NCI-H187 (cell line): ENCODE results near the gene LENG1.

ENCODE experiments used
- DNase-seq, 2 experiments: peaks; one replicate each; lab custom pipeline; 2025; lab: John Stamatoyannopoulos, UW

Gene LENG1

GRCh38 chr19:54164369-54165068, 5.0 kb upstream of the LENG1 start:
- peak; percentile 48 to 57 for DNase-seq

GRCh38 chr19:54162884-54163283, 3.4 kb upstream of the LENG1 start:
- no peak for DNase-seq

- peak; percentile 75 to 82 for DNase-seq
These were observed 2.8 kb upstream of the LENG1 start for GRCh38 chr19:54162241-54162805.

GRCh38 chr19:54160854-54161253, 1.3 kb upstream of the LENG1 start:
- DNase-seq: no peak

GRCh38 chr19:54160182-54160811, 776 bp upstream of the LENG1 start:
- DNase-seq: no peak

GRCh38 chr19:54158812-54159351, 639 bp downstream of the LENG1 start:
- no peak for DNase-seq

- DNase-seq: no peak
These were observed 2.6 kb downstream of the LENG1 start for GRCh38 chr19:54156953-54157352.

GRCh38 chr19:54156490-54156889, 3.0 kb downstream of the LENG1 start:
- DNase-seq: no peak

- no peak for DNase-seq
These were observed 3.8 kb downstream of the LENG1 start for GRCh38 chr19:54155694-54156093.

- no peak for DNase-seq
These were observed 4.7 kb downstream of the LENG1 start for GRCh38 chr19:54154603-54155345.

- DNase-seq: no peak
These were observed 5.7 kb downstream of the LENG1 start for GRCh38 chr19:54153731-54154326.

GRCh38 chr19:54152878-54153524, 6.5 kb downstream of the LENG1 start:
- DNase-seq: no peak

- no peak for DNase-seq
These were observed 7.3 kb downstream of the LENG1 start for GRCh38 chr19:54152267-54152666.

- no peak for DNase-seq
These were observed 8.0 kb downstream of the LENG1 start for GRCh38 chr19:54151362-54152035.

- no peak for DNase-seq
These were observed 10.3 kb downstream of the LENG1 start for GRCh38 chr19:54149021-54149812.

GRCh38 chr19:54148158-54148557, 11.4 kb downstream of the LENG1 start:
- no peak for DNase-seq

- DNase-seq: no peak
These were observed 11.8 kb downstream of the LENG1 start for GRCh38 chr19:54147676-54148075.

- no peak for DNase-seq
These were observed 13.9 kb downstream of the LENG1 start for GRCh38 chr19:54145541-54146158.

GRCh38 chr19:54142166-54142780, 17.2 kb downstream of the LENG1 start:
- no peak for DNase-seq
